Measurements from ENCODE around the gene DAB2IP.

DAB2IP gene

GRCh38 chr9:121748727-121749423 is 97.4 kb downstream of the DAB2IP start:
- DNase-seq: no peak

GRCh38 chr9:121749614-121750013 is 98.2 kb downstream of the DAB2IP start:
- DNase-seq: no peak

- peak in 1 of 2 experiments; percentile 6 for DNase-seq
Measured at GRCh38 chr9:121750259-121750714, 98.9 kb downstream of the DAB2IP start.

DNA sequence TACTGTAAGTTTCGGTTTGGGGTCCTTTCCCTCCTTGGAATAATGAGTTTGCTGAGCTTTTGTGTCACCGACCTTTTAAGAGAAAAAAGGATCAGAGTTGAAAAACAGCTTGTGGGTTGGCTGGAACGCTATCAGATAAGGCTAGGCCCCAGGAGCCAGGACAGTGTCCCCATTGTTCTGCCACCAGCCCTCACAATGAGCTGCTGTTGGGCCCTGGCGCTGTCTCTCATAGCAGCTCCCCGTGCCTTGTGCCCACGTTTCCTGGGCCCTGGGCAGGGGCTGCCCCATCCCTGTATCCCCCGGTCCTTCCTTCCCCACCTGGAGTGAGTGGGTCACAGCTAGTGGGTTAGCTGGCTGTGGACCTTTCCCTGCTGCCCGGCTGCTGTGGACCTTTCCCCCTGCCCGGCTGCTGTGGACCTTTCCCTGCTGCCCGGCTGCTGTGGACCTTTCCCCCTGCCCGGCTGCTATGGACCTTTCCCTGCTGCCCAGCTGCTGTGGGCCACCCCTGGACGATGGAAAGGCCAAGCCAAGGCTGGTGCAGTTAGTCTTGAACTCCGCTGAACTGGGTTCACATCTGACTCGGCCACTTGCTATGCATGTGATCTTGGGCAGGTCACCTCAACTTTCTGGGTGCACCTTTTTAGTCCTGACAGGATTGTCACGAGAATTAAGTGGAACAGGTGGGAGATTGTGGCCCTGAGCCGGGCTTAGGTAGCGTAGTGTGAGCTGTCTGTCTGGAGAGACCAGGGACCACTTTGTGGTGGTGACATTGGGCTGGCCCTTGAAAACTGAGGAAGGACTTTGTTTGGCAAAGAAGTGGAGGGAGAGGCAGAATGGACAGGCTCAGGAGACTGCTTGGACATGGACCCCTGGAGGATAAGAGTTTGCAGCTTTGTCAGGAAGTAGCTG is 99.5 kb downstream of the DAB2IP start:
- no peak for DNase-seq

- DNase-seq: no peak
Measured at GRCh38 chr9:121751686-121752445, 100.4 kb downstream of the DAB2IP start.

- no peak for DNase-seq
Measured at GRCh38 chr9:121752929-121753328, 101.5 kb downstream of the DAB2IP start.

GRCh38 chr9:121753802-121754654 is 102.6 kb downstream of the DAB2IP start:
- DNase-seq: no peak

DNA sequence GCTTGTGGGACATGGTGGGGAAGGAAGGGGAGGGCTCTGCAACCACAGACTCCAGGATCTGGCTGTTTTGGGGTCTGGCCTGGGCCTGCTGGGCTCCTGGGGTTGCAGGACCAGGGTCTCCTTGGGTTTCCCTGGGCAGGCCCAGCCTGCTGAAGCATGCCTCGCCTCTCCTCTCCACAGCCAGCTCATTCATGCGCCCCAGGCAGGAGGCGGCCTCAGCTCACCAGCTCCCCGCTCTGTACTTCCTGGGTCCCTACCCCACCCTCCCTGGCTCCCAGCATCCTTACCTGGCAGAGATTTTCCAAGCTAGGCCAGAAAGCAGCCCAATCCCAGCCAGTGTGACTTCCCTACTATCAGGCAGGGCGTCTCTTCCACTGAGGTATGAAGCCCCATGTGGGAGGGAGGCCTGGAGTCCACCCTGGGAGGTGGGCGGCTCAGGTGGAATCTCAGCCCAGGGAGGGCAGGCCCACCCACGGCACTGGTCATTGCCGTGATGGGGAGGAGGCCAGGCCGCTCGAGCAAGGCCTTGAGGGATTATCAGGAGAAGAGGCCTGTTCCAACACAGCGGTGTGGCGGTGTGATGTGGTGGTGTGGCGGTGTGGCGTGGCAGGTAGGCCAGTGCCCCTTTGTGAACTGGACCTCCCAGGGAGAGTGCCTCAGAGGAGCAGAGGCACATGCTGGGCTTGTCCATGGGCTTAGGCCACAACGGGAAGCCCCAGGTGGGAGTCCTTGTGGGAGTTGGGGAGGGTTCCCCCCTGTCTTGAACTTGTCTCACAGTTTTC is 103.4 kb downstream of the DAB2IP start:
- DNase-seq: no peak

GRCh38 chr9:121755581-121755980 is 104.1 kb downstream of the DAB2IP start:
- DNase-seq: no peak

DNA sequence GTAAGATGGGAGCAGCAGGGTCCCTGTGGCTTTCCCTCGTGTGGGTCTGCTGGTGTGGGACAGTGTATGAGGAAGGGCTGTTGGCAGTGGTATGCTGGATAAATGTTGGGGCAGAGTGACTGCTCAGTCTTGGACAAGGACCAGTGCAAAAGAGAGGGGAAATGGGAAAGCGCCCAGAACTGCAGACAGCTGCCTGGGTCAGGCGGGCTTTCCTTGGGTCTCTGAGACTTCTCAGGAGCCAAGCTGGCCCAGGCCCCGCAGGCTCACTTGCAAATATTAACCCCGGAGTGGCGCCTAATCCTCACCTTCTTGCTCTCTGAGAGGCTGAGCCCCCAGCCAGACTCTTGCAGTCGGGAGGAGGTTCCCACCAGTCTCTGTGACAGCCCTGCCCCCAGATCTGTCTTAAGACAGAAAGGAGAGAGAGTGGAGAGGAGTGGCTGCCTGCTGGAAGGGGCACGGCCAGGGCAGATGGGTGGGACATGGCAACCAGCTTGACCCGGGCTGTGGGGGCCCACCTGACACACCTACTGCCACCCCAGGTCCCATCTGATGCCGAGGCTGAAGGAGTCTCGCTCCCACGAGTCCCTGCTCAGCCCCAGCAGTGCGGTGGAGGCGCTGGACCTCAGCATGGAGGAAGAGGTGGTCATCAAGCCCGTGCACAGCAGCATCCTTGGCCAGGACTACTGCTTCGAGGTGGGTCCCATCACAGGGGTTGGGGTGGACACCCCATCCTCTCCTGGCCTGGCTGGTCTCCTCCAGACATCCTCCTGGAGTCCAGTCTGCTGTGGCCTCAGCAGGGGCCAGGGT is 105.2 kb downstream of the DAB2IP start:
- DNase-seq: no peak

DNA sequence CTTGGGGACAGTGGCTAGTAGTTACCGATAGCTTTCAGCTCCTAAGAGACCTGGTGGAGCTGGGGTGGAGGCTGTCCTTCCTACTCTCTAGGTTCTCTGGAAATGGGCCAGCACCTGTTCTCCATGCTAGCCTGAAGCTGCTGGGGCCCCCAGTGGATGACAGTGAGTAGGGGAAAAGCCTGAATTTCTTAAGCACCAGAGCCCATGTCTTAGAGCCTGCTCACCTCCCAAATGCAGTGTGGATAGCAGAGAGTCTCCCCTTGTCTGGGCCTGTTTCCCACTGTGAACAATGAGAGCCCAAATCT is 105.8 kb downstream of the DAB2IP start:
- DNase-seq: no peak

GRCh38 chr9:121758693-121759092 is 107.3 kb downstream of the DAB2IP start:
- DNase-seq: no peak

DNA sequence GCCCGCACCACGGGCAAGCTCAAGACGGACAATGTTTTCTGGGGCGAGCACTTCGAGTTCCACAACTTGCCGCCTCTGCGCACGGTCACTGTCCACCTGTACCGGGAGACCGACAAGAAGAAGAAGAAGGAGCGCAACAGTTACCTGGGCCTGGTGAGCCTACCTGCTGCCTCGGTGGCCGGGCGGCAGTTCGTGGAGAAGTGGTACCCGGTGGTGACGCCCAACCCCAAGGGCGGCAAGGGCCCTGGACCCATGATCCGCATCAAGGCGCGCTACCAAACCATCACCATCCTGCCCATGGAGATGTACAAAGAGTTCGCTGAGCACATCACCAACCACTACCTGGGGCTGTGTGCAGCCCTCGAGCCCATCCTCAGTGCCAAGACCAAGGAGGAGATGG is 108.6 kb downstream of the DAB2IP start:
- no peak for DNase-seq

DNA sequence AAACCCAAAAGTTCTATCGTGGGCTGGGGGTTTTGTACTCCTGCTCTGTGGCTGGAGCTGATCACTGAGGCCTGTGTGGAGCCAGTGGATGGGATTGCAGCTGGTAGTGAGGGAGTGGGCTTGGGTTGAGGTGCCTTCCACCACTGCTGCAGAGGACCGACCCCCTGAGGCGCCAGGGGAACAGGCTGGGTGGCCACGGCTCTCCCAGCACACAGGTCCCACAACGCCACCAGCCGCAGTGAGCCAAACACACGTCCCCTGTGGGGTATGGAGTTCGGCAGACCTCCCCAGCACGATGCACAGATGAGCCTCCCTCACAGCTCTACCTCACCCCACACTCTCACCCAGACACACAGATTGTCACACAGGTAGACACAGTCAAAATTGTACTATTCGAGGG is 109.1 kb downstream of the DAB2IP start:
- no peak for DNase-seq

DNA sequence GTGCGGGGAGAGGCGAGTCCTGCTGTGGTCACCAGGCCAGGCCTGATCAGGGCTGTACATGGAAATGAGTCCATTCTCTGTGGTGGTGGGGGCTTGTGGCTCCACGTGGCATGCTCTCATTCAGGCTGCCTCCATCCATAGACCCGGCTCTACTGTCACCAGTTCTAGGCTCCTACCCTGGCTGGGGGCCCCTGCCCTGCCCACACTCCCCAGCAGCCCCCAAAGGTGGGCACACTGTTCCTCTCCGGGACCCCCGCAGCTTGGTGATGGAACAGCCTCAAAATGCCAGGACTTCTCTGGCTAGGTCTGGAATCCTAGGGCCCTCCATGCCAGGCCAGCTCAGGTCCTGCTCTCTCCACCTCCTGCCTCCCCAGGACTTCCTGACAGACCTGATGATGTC is 111.7 kb downstream of the DAB2IP start:
- DNase-seq: no peak

- no peak for DNase-seq
Measured at GRCh38 chr9:121763561-121764370, 112.3 kb downstream of the DAB2IP start.

DNA sequence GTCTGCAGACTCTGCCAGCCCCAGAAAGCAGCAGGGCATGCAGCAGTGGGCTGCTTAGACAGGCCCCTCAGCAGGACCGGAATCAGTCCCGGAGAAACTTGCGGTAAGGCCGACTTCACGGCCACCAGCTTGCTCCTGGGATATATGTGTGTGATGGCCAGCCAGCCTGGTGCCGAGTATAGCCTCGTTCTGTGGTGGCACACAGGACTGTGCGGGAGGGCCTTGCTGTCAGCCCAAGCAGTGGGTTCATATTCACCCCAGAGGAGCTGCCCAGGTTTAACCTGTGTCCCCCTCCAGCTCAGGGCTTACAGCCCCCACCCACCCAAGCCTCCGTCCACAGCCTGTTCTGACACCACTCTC is 112.9 kb downstream of the DAB2IP start:
- DNase-seq: no peak

- no peak for DNase-seq
Measured at GRCh38 chr9:121765021-121765950, 113.9 kb downstream of the DAB2IP start.

Measured in SHP77 (cell line).